ENCODE measurements around the gene ZBTB3. TPM values are rescaled to one million over a fixed set of nuclear protein-coding genes. Genes with fewer than 3 reads are reported as not detected.

The ZBTB3 gene
- total and polyA plus RNA-seq, 2 of the 8 experiments (the other 6 are each of a cell fraction or from before 2014, with no cell fraction given): 30.2 to 76.9 TPM

DNA sequence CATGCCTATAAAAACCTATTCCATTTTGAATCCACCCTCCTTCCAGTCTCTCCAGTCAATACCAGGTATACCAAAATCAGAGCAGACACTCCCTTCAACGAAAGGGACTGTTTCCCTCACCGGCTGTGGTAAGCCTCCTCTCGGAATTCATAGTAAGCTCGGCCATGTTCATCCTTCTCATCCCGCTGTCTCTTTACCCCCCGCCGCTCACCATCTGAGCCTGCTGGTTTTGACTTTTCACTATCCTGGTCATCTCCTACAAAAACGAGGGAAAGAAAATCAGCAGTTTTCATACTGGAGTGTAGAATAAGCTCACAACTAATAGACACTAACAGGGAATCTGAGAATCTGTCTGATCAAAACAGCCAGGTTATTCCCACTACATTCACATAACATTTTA, 29.8 kb downstream of the ZBTB3 start:
- DNase-seq (ENCODE audit: low read depth in 1 of 2, low spot score in 2 of 2) (no peak), FAIRE-seq (no peak)
- H3K23ac ChIP-seq (ENCODE audit: insufficient read length): no peak overlapping the region
- POLR2A ChIA-PET (ENCODE audit: partially characterized antibody): interaction anchor here (0.9 to 10.9 kb wide), 11 partner anchors 10 to 129 kb away, joined by 3 to 192 read pairs (median 15); partner anchors contain the start of genes BSCL2, C11orf98, CSKMT and GNG3
- no peak overlapping the region for H2AFZ ChIP-seq (ENCODE audit: low read length)
- H4K20me1 ChIP-seq (replicated peaks in 1 of 2; ENCODE audit: control insufficient read depth in 1 of 2, insufficient read depth in 2 of 2, low read length in 2 of 2): peaks cover 12 to 17% of the 10 kb centered on the region in 2 experiments
- H3K79me1 ChIP-seq (ENCODE audit: low read depth, low read length): 0 out of 2 replicates have a peak, but pooled peaks cover 2% of the 10 kb centered on the region
- no peak overlapping the region for H2BK15ac ChIP-seq (ENCODE audit: low read length)
- no peak overlapping the region for H3K56ac ChIP-seq (replicated peaks; ENCODE audit: insufficient read length, low read depth, low read length)
- H3K4me2 ChIP-seq (ENCODE audit: insufficient read depth in 1 of 2, low read depth in 2 of 2, low read length in 2 of 2): peak overlapping the region; percentile 36 to 93; a peak in 1 of 4 replicates
- H3K36me3 ChIP-seq (ENCODE audit: control insufficient read depth in 2 of 4, insufficient read depth in 4 of 4, low read length in 3 of 4): peaks cover 33 to 53% (median 45%) of the 10 kb centered on the region in 4 experiments
- no peak overlapping the region for H3K9ac ChIP-seq (replicated peaks in 1 of 4; ENCODE audit: extremely low read depth in 1 of 4, low read depth in 3 of 4, low read length in 3 of 4)
- H3K9me3 ChIP-seq (ENCODE audit: insufficient read depth in 2 of 2, low read depth in 1 of 2, low read length in 1 of 2): no peaks in the 10 kb centered on the region
- H3K4ac ChIP-seq (replicated peaks; ENCODE audit: insufficient read length, low read depth, low read length): no peak overlapping the region
- H3K4me1 ChIP-seq (replicated peaks in 1 of 4; ENCODE audit: control insufficient read depth in 3 of 4, insufficient read depth in 4 of 4, low read length in 3 of 4): no peaks in the 10 kb centered on the region; a peak in 3 of 7 replicates
- no peak overlapping the region for H3K18ac ChIP-seq (ENCODE audit: extremely low read depth, low read length)
- no peak overlapping the region for H2BK5ac ChIP-seq (ENCODE audit: low read depth, low read length)
- peaks cover 18 to 63% of the 10 kb centered on the region in 2 experiments for H3K79me2 ChIP-seq (ENCODE audit: control insufficient read depth in 1 of 2, insufficient read depth in 2 of 2, low read length in 2 of 2)
- no peak overlapping the region for H2AK5ac ChIP-seq (ENCODE audit: low read depth, low read length)
- CTCF ChIA-PET (ENCODE audit: partially characterized antibody): interaction anchor here (1.0 to 2.4 kb wide), 7 partner anchors 9 to 132 kb away, joined by 3 to 13 read pairs (median 4); no protein-coding TSS in a partner anchor
- H3K27me3 ChIP-seq (replicated peaks in 1 of 4; ENCODE audit: control insufficient read depth in 3 of 4, extremely low read depth in 1 of 4, insufficient read depth in 3 of 4, low read length in 3 of 4): no peaks in the 10 kb centered on the region
- TF ChIP-seq CBX5 (IDR thresholded peaks at IDR 0.05; ENCODE audit: low read depth, low read length): no peak
- no peak for TF ChIP-seq POLR2AphosphoS5 (IDR thresholded peaks at IDR 0.05; ENCODE audit: low read depth, low read length)
- no peak for TF ChIP-seq BRCA1 (IDR thresholded peaks at IDR 0.05; ENCODE audit: low read depth, low read length)
- no peak for TF ChIP-seq MAFK (IDR thresholded peaks at IDR 0.05; ENCODE audit: low read depth, low read length)
- TF ChIP-seq CREB1 (IDR thresholded peaks at IDR 0.05): no peak
- no peak for TF ChIP-seq JUN (IDR thresholded peaks at IDR 0.05; ENCODE audit: low read depth, low read length)
- no peak for TF ChIP-seq RFX5 (IDR thresholded peaks at IDR 0.05; ENCODE audit: borderline replicate concordance, low read depth, low read length)
- no peak for TF ChIP-seq GABPA (IDR thresholded peaks at IDR 0.05; ENCODE audit: borderline replicate concordance, insufficient read depth, low read length)
- TF ChIP-seq HDAC2 (IDR thresholded peaks at IDR 0.05; ENCODE audit: borderline replicate concordance in 1 of 2, low read depth in 2 of 2, low read length in 2 of 2): no peak
- no peak for TF ChIP-seq JUND (IDR thresholded peaks at IDR 0.05; ENCODE audit: low read length)
- no peak for TF ChIP-seq POLR2A (IDR thresholded peaks at IDR 0.05; ENCODE audit: control extremely low read depth in 1 of 2, low read depth in 2 of 2, low read length in 2 of 2)
- TF ChIP-seq ASH2L (IDR thresholded peaks at IDR 0.05; ENCODE audit: low read length): no peak
- no peak for TF ChIP-seq BACH1 (IDR thresholded peaks at IDR 0.05; ENCODE audit: low read length)
- TF ChIP-seq BCL11A (IDR thresholded peaks at IDR 0.05; ENCODE audit: low read depth in 2 of 2, low read length in 2 of 2): no peak
- no peak overlapping the region for H2BK20ac ChIP-seq (ENCODE audit: low read length)
- no peak overlapping the region for H2BK120ac ChIP-seq (replicated peaks; ENCODE audit: low read depth, low read length)
- 90% methylated on average over 8 of the region's 8 CpGs; no CpG with 5 or more reads in 1 of the 2 experiments for WGBS, 2 experiments (ENCODE audit: extremely low coverage in 1 of 2, insufficient coverage in 1 of 2, insufficient read length in 1 of 2, insufficient replicate concordance in 2 of 2, low coverage in 1 of 2, low lambda C conversion rate in 2 of 2, missing lambda C conversion rate in 1 of 2)
- H4K8ac ChIP-seq (ENCODE audit: extremely low read depth, insufficient read depth, low read length): no peak overlapping the region
- H3K27ac ChIP-seq (ENCODE audit: low read depth, low read length): no peak overlapping the region
- no peak overlapping the region for H2BK12ac ChIP-seq (ENCODE audit: low read depth, low read length)
- no peak overlapping the region for H4K91ac ChIP-seq (replicated peaks; ENCODE audit: insufficient read length, low read length)
- H3K23me2 ChIP-seq (ENCODE audit: low read depth, low read length): peaks cover 16% of the 10 kb centered on the region
- peak overlapping the region in 1 of 4 experiments; percentile 87; a peak in 2 of 8 replicates for H3K4me3 ChIP-seq (ENCODE audit: extremely low read depth in 1 of 4, insufficient read depth in 2 of 4, low read depth in 3 of 4, low read length in 4 of 4)
- H3K14ac ChIP-seq (ENCODE audit: insufficient read length): no peak overlapping the region
- no peak overlapping the region for H4K5ac ChIP-seq (ENCODE audit: insufficient read length, low read depth, low read length)
